ENCODE measurements around the gene TNPO3. TPM values are rescaled to one million over a fixed set of nuclear protein-coding genes. Genes with fewer than 3 reads are reported as not detected.

The TNPO3 gene
- total RNA-seq, 6 donors from 2014 or later, result 21.6 to 37.7 (median 33.0) TPM

- TF ChIP-seq EP300 (IDR thresholded peaks at IDR 0.05) (no peak), POLR2AphosphoS5 (IDR thresholded peaks at IDR 0.05) (no peak), POLR2A (IDR thresholded peaks at IDR 0.05) (no peak)
- TF ChIP-seq, protein P1, sequence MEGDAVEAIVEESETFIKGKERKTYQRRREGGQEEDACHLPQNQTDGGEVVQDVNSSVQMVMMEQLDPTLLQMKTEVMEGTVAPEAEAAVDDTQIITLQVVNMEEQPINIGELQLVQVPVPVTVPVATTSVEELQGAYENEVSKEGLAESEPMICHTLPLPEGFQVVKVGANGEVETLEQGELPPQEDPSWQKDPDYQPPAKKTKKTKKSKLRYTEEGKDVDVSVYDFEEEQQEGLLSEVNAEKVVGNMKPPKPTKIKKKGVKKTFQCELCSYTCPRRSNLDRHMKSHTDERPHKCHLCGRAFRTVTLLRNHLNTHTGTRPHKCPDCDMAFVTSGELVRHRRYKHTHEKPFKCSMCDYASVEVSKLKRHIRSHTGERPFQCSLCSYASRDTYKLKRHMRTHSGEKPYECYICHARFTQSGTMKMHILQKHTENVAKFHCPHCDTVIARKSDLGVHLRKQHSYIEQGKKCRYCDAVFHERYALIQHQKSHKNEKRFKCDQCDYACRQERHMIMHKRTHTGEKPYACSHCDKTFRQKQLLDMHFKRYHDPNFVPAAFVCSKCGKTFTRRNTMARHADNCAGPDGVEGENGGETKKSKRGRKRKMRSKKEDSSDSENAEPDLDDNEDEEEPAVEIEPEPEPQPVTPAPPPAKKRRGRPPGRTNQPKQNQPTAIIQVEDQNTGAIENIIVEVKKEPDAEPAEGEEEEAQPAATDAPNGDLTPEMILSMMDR (IDR thresholded peaks at IDR 0.05), result no peak
- Histone ChIP-seq H3K4me1 (peaks cover 14 to 34% (median 15%) of the 10 kb centered on the region in 4 donors), H3K27me3 (no peaks in the 10 kb centered on the region), H3K4me3 (no peak overlapping the region), H3K36me3 (peaks cover 0 to 3% (median 0%) of the 10 kb centered on the region in 4 donors), H3K9me3 (no peaks in the 10 kb centered on the region), H3K27ac (no peak overlapping the region)
- WGBS, 2 donors, result 85 to 89% methylated on average over 14 to 16 of the region's 16 CpGs
- ATAC-seq (ENCODE audit: low FRiP score in 2 of 2), result no peak
- DNase-seq, result peak in 1 of 2 donors; percentile 75
These were observed 112.9 kb downstream of the TNPO3 start for GRCh38 chr7:128941946-128942526.

- 78 to 84% methylated on average over 7 to 15 of the region's 15 CpGs for WGBS, 2 donors
- Histone ChIP-seq H3K4me1 (peaks cover 14 to 34% (median 15%) of the 10 kb centered on the region in 4 donors), H3K27ac (peak overlapping the region in 2 of 4 donors; percentile 86 to 88)
These were observed 113.5 kb downstream of the TNPO3 start for GRCh38 chr7:128941323-128941890.

GRCh38 chr7:128940494-128941322, 114.2 kb downstream of the TNPO3 start:
- peak overlapping the region in 3 of 4 donors; percentile 58 to 66 (median 65) for H3K4me3 ChIP-seq

More at GRCh38 chr7:128941323-128941890, 113.5 kb downstream of the TNPO3 start:
- no peaks in the 10 kb centered on the region for H3K9me3 ChIP-seq
- TF ChIP-seq POLR2AphosphoS5 (IDR thresholded peaks at IDR 0.05) (no peak), EP300 (IDR thresholded peaks at IDR 0.05) (no peak), POLR2A (IDR thresholded peaks at IDR 0.05) (no peak)
- TF ChIP-seq, protein P1 (IDR thresholded peaks at IDR 0.05), result no peak
- DNase-seq (no peak), ATAC-seq (ENCODE audit: low FRiP score in 2 of 2) (no peak)
- no peaks in the 10 kb centered on the region for H3K27me3 ChIP-seq
- H3K36me3 ChIP-seq, result peaks cover 0 to 3% (median 0%) of the 10 kb centered on the region in 4 donors
- H3K4me3 ChIP-seq, result peak overlapping the region in 2 of 4 donors; percentile 26 to 65

DNA sequence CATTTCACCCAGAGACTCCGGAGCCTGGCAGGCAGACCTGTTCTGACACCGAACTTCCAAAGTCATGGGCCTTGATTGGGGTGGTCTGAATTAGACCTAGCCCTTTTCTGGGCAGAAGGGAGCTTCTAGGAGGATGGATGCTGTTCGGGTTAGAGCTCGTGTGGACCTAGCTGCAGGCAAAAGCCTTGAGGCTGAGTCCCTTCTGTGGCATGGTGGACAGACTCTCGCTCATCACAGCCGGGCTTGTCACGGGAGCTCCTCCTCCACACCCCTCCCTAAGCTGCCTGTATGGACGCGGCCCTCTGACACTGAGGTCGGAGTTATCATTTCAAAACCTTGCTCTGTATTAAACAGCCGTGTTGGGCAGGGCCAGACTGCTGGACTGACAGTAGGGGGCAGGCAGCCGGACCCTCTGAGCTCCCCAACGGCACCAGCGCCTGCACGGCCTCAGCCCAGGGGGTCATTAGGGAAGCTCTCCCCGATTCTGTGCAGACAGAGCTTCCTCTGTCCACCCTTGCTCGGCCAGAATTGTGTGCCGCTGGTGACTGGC, 115.0 kb downstream of the TNPO3 start:
- Histone ChIP-seq H3K9me3 (no peaks in the 10 kb centered on the region), H3K36me3 (no peaks in the 10 kb centered on the region), H3K27ac (peak overlapping the region; percentile 68 to 88 (median 78)), H3K4me3 (peak overlapping the region in 3 of 4 donors; percentile 58 to 66 (median 65)), H3K27me3 (no peaks in the 10 kb centered on the region), H3K4me1 (peaks cover 14 to 34% (median 15%) of the 10 kb centered on the region in 4 donors)
- 43 to 68% methylated on average over 16 to 18 of the region's 18 CpGs for WGBS, 2 donors
- peak; percentile 32 to 68 for ATAC-seq (ENCODE audit: low FRiP score in 2 of 2)
- TF ChIP-seq POLR2A (IDR thresholded peaks at IDR 0.05), result no peak
- TF ChIP-seq POLR2AphosphoS5 (IDR thresholded peaks at IDR 0.05), result no peak
- TF ChIP-seq EP300 (IDR thresholded peaks at IDR 0.05), result no peak
- TF ChIP-seq, protein P1 (IDR thresholded peaks at IDR 0.05), result no peak
- DNase-seq, result no peak

More at GRCh38 chr7:128940494-128941322, 114.2 kb downstream of the TNPO3 start:
- Histone ChIP-seq H3K9me3 (no peaks in the 10 kb centered on the region), H3K4me1 (peaks cover 14 to 34% (median 15%) of the 10 kb centered on the region in 4 donors), H3K27ac (peak overlapping the region; percentile 68 to 88 (median 78)), H3K27me3 (no peaks in the 10 kb centered on the region), H3K36me3 (no peaks in the 10 kb centered on the region)
- DNase-seq (peak; percentile 81 to 85), ATAC-seq (ENCODE audit: low FRiP score in 2 of 2) (peak; percentile 83)
- WGBS, 2 donors, result 43 to 64% methylated on average over 5 to 19 of the region's 20 CpGs
- TF ChIP-seq, protein P1 (IDR thresholded peaks at IDR 0.05), result no peak
- TF ChIP-seq EP300 (IDR thresholded peaks at IDR 0.05) (no peak), POLR2A (IDR thresholded peaks at IDR 0.05) (peak in 1 of 4 donors; percentile 43), POLR2AphosphoS5 (IDR thresholded peaks at IDR 0.05) (no peak)

Data from upper lobe of left lung (tissue), 6 donors.